HL-60/S4 treated with retinoic acid at 250 ng/mL for 4 days and 3 days (cell line): ENCODE results near the gene TSHZ1.

Experiments used
- in situ Hi-C: fragments of 300-500 bp; cut with MboI; formaldehyde crosslinking; loops from 2 replicates; pipeline ENCODE4 v1.7.0; 2022; ENCODE audit warnings: low sequenced_read_pairs

Gene TSHZ1

GRCh38 chr18:75207310-75208154, 3.1 kb upstream of the TSHZ1 start:
- in situ Hi-C loops, result no loop called here

GRCh38 chr18:75208155-75208835, 2.3 kb upstream of the TSHZ1 start:
- in situ Hi-C loops, result no loop called here

- in situ Hi-C loops, result no loop called here
These were observed 1.8 kb upstream of the TSHZ1 start for GRCh38 chr18:75208836-75209128.

- in situ Hi-C loops, result no loop called here
These were observed 1.3 kb upstream of the TSHZ1 start, which contains the start of gene PTGR3 for GRCh38 chr18:75209129-75209950. TSS of gene PTGR3 (minus strand) at chr18:75209139. CDS start at chr18:75209058, 81 bp downstream.

- in situ Hi-C loops, result no loop called here
These were observed 692 bp upstream of the TSHZ1 start for GRCh38 chr18:75209951-75210258.

- in situ Hi-C loops, result no loop called here
These were observed 515 bp downstream of the TSHZ1 start for GRCh38 chr18:75211002-75211621.

- in situ Hi-C loops, result no loop called here
These were observed 992 bp downstream of the TSHZ1 start for GRCh38 chr18:75211626-75211952.

GRCh38 chr18:75211953-75212750, 1.6 kb downstream of the TSHZ1 start:
- in situ Hi-C loops, result no loop called here

- in situ Hi-C loops, result no loop called here
These were observed 2.1 kb downstream of the TSHZ1 start for GRCh38 chr18:75212751-75213090.

GRCh38 chr18:75213611-75214331, 3.2 kb downstream of the TSHZ1 start:
- in situ Hi-C loops, result no loop called here

- in situ Hi-C loops, result no loop called here
These were observed 3.7 kb downstream of the TSHZ1 start for GRCh38 chr18:75214332-75214690.

GRCh38 chr18:75214766-75215510, 4.3 kb downstream of the TSHZ1 start:
- in situ Hi-C loops, result no loop called here

GRCh38 chr18:75215663-75216062, 5.1 kb downstream of the TSHZ1 start:
- in situ Hi-C loops, result no loop called here

GRCh38 chr18:75216212-75216910, 5.8 kb downstream of the TSHZ1 start:
- in situ Hi-C loops, result no loop called here

GRCh38 chr18:75216911-75217689, 6.5 kb downstream of the TSHZ1 start:
- in situ Hi-C loops, result no loop called here

- in situ Hi-C loops, result no loop called here
These were observed 7.7 kb downstream of the TSHZ1 start for GRCh38 chr18:75218065-75218923.

GRCh38 chr18:75219745-75220375, 9.3 kb downstream of the TSHZ1 start:
- in situ Hi-C loops, result no loop called here
